ENCODE results near the gene SLC31A2. TPM values are rescaled to one million over a fixed set of nuclear protein-coding genes. Genes with fewer than 3 reads are reported as not detected.
"Not testable (repeated sequence)": the region's sequence is repeated elsewhere in the genome, so short reads cannot be mapped to it uniquely, and the experiment has no call there.

Gene SLC31A2
- polyA plus RNA-seq, 1 experiment: 10.7 TPM

DNA sequence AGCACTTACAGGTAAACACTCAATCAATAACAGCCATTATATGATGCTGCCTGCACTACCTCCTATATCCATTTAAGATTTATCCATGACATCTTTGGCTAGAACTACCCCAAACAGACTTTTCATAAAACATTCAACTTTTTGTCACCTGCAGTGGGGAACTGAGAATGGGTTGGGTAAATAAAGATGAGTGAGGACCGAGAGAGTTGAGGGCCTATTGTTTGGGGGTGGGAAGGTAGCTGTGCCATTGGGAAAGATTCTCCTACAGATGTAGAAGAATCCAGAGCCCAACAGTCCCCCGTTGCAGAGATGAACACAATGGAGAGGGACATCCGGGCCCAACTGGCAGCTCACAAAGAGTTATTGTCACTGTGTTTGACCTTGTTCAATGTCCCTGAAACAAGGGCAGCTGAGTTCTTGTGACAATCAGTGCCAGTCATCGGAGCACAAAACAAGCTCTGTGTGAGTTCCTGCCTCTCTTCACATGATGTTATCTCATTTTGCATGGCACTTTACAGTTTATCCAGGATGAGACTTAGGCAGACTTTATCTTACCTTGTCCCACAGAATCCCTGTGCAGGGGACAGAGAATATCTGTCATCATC lies 11.5 kb upstream of the SLC31A2 start:
- no peak for DNase-seq (ENCODE audit: low read depth)
- TF ChIP-seq, protein P1, sequence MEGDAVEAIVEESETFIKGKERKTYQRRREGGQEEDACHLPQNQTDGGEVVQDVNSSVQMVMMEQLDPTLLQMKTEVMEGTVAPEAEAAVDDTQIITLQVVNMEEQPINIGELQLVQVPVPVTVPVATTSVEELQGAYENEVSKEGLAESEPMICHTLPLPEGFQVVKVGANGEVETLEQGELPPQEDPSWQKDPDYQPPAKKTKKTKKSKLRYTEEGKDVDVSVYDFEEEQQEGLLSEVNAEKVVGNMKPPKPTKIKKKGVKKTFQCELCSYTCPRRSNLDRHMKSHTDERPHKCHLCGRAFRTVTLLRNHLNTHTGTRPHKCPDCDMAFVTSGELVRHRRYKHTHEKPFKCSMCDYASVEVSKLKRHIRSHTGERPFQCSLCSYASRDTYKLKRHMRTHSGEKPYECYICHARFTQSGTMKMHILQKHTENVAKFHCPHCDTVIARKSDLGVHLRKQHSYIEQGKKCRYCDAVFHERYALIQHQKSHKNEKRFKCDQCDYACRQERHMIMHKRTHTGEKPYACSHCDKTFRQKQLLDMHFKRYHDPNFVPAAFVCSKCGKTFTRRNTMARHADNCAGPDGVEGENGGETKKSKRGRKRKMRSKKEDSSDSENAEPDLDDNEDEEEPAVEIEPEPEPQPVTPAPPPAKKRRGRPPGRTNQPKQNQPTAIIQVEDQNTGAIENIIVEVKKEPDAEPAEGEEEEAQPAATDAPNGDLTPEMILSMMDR (IDR thresholded peaks at IDR 0.05; ENCODE audit: insufficient read depth, low read depth, low read length): no peak
- Histone ChIP-seq H3K36me3 (ENCODE audit: control insufficient read depth, insufficient read depth, low read length) (no peaks in the 10 kb centered on the region), H3K4me3 (ENCODE audit: low read depth, low read length) (no peak overlapping the region), H3K27me3 (ENCODE audit: control insufficient read depth, insufficient read depth, low read length) (0 out of 2 replicates have a peak, but pooled peaks cover 2% of the 10 kb centered on the region)
- CTCF ChIA-PET: no interaction called here
- POLR2A ChIA-PET: no interaction called here

DNA sequence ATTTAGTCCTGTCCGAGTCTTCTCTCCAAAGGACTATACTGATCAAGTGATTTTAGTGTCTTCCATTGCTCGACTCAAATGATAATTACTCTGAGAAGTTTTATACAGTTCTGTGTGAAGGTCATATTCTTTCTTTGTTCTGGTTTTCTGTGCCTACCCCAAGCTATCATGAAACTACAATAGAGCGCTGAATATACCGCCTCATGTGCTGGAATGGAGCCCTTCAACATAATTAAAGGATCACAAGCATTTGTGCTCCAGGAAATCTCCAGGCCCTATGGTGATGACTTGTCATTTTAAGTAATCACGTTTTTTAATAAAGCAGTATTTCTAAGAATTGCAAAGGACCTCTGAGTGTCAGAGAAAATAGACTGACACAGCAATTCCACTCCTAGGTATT lies 10.9 kb upstream of the SLC31A2 start:
- Histone ChIP-seq H3K27me3 (ENCODE audit: control insufficient read depth, insufficient read depth, low read length) (peaks cover 3% of the 10 kb centered on the region; the same call in 1 of the 2 replicates), H3K36me3 (ENCODE audit: control insufficient read depth, insufficient read depth, low read length) (no peaks in the 10 kb centered on the region), H3K4me3 (ENCODE audit: low read depth, low read length) (no peak overlapping the region)
- CTCF ChIA-PET: no interaction called here
- TF ChIP-seq, protein P1 (IDR thresholded peaks at IDR 0.05; ENCODE audit: insufficient read depth, low read depth, low read length): no peak
- no peak for DNase-seq (ENCODE audit: low read depth)
- POLR2A ChIA-PET: no interaction called here

DNA sequence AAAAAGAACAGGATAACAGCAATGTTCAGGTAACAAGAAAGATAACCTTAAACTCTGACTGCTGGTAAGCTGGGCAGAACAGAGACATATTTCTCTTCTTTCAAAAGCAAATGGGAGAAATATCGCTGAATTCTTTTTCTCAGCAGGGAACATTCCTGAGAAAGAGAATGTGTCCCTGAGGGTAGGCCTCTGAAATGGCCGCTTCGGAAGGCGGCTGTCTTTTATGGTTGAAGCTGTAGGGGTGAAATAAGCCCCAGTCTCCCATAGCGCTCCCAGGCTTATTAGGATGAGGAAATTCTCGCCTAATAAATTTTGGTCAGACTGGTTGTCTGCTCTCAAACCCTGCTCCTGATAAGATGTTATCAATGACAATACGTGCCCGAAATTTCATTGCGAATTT lies 9.9 kb upstream of the SLC31A2 start:
- H3K36me3 ChIP-seq (ENCODE audit: control insufficient read depth, insufficient read depth, low read length); H3K4me3 ChIP-seq (ENCODE audit: low read depth, low read length); CTCF ChIA-PET; H3K27me3 ChIP-seq (ENCODE audit: control insufficient read depth, insufficient read depth, low read length); POLR2A ChIA-PET; DNase-seq (ENCODE audit: low read depth): not testable (repeated sequence)

DNA sequence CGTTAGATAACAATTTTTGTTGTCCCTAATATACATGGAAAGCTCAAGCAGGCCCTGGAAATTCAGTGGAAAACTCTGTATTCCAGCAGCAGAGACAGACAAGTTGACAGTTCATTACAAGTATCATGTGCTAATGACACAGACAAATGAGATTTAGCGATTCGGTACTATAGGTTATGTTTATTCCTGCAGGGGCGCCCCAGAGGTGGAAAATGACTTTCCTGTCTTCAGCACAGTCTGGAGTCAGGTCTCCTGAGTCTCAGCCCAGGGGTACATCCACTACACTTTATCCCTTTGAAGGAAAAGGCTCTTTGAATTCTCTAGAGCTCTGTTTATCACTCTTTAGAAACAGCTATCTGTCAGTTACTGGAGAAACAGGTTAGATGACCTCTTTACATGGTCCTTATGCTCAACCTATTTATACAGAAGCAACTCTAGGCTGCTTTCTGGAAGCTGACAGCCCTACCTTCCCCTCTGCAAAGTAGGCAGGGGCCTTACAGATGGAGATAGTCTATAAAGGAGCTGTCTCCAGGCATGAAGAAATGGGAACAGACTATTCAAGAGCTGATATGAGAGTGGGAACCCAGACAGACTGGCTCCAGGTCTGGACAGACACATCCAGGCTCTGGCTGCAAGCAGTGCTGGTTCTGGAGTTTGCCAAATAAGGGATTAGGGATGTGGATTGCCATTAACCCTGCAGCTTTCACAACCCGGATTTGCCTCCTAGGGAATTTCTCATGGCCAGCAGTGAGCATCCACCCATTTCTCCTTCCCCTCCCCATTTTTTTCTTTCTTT lies 7.2 kb upstream of the SLC31A2 start:
- no peak overlapping the region for H3K4me3 ChIP-seq (ENCODE audit: low read depth, low read length)
- CTCF ChIA-PET: interaction anchor here (1.0 kb wide), 1 partner anchor 16 kb away, joined by 3 read pairs; no protein-coding TSS in a partner anchor
- H3K36me3 ChIP-seq (ENCODE audit: control insufficient read depth, insufficient read depth, low read length): no peaks in the 10 kb centered on the region
- DNase-seq (ENCODE audit: low read depth): no peak
- POLR2A ChIA-PET: no interaction called here
- peaks cover 8% of the 10 kb centered on the region; the same call in 1 of the 2 replicates for H3K27me3 ChIP-seq (ENCODE audit: control insufficient read depth, insufficient read depth, low read length)
- TF ChIP-seq, protein P1 (IDR thresholded peaks at IDR 0.05; ENCODE audit: insufficient read depth, low read depth, low read length): no peak

DNA sequence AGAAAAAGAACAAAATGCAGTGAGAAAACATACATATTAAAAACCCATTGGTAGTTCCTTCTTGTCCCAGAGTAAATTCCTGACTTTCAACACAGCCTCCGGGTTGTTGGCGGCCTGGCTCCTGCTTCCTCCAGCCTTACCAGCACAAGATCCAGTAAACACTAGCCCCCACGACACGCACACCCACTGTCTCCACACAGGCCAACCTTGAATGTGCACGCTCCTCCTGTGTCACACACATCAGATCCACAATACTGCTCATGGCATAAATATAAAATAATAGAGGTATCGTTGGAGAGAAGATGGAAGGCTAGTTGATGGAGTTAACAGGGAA lies 2.5 kb upstream of the SLC31A2 start:
- POLR2A ChIA-PET: no interaction called here
- DNase-seq (ENCODE audit: low read depth): no peak
- no peaks in the 10 kb centered on the region for H3K36me3 ChIP-seq (ENCODE audit: control insufficient read depth, insufficient read depth, low read length)
- TF ChIP-seq, protein P1 (IDR thresholded peaks at IDR 0.05; ENCODE audit: insufficient read depth, low read depth, low read length): no peak
- H3K4me3 ChIP-seq (ENCODE audit: low read depth, low read length): no peak overlapping the region
- H3K27me3 ChIP-seq (ENCODE audit: control insufficient read depth, insufficient read depth, low read length): peaks cover 6% of the 10 kb centered on the region; the same call in 1 of the 2 replicates
- CTCF ChIA-PET: no interaction called here
